HG03378 (cell line): ENCODE data around the gene CPNE4.
"Not testable (repeated sequence)": the region's sequence is repeated elsewhere in the genome, so short reads cannot be mapped to it uniquely, and the experiment has no call there.

ENCODE experiments used
- ATAC-seq: cut with Tn5 transposase; IDR thresholded peaks from one replicate; pipeline ENCODE4 v1.9.1; 2021; ENCODE audit warnings: mild to moderate bottlenecking, moderate library complexity; ENCODE audit not compliant: unreplicated experiment

CPNE4 gene

DNA sequence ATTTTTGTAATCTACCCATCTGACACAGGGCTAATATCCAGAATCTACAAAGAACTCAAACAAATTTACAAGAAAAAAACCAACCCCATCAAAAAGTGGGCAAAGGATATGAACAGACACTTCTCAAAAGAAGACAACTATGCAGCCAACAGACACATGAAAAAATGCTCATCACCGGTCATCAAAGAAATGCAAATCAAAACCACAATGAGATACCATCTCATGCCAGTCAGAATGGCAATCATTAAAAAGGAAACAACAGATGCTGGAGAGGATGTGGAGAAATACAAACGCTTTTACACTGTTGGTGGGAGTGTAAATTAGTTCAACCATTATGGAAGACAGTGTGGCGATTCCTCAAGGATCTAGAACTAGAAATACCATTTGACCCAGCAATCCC, 548.3 kb downstream of the CPNE4 start:
- not testable (repeated sequence) for ATAC-seq

- ATAC-seq = no peak
Measured at GRCh38 chr3:131485119-131485518, 549.7 kb downstream of the CPNE4 start.

DNA sequence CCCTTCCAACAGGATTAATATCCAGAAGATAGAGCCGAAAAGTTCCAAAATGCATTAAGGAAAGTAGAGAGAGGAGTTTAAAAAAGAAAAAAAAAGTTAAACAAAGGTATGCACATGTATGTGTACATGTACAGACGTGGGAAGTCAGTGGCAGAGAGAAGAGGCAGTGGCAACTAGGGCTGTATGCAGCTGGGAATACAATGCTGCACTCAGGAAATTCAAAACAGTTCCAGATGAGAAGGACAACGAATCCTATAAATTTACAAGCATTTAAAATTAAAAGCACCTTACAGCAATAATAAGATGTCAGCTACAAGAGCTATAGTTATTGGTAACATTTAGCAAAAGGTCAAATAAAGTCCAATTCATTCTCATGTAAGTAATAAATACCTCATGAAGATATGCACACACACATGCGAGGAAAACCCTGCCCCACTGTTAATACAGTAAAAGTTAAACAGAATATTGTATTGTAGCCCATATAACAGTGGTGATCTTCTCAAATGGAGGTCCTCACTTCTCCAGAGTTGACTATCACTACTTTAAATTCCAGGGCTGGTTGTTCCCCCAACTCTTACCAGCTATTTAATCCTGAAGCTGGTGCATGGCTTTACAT, 550.2 kb downstream of the CPNE4 start:
- ATAC-seq = no peak
